HG03439 (cell line): ENCODE results near the gene MYL1.

Experiments used
- ATAC-seq: cut with Tn5 transposase; IDR thresholded peaks from one replicate; pipeline ENCODE4 v1.9.1; 2021; ENCODE audit warnings: mild to moderate bottlenecking, moderate library complexity; ENCODE audit not compliant: unreplicated experiment

MYL1 gene

GRCh38 chr2:210268281-210268680 lies 46.7 kb downstream of the MYL1 start:
- ATAC-seq, result no peak

DNA sequence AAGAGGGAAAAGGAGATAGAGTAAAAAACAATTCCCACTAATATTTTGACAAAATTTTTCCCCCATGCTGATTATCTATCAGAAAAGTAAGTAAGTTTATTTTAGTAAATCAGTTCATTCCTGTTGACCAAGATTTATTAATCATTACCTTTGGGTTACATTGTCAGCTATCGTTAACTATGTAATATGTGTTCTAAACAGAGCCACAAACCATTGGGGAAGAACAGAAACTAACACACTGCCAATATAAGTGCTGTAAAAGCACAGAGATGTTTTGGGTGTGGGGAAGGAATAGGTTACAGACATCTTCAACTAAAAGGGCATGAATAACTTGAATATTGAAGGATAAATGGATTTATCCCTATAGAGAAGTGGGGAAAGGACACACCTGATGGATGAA lies 47.3 kb downstream of the MYL1 start:
- no peak for ATAC-seq

GRCh38 chr2:210264282-210264681 lies 50.7 kb downstream of the MYL1 start:
- ATAC-seq, result no peak

- no peak for ATAC-seq
Measured at GRCh38 chr2:210263841-210264240, 51.1 kb downstream of the MYL1 start.

- ATAC-seq, result no peak
Measured at GRCh38 chr2:210262036-210262435, 52.9 kb downstream of the MYL1 start.

GRCh38 chr2:210259687-210260086 lies 55.3 kb downstream of the MYL1 start:
- ATAC-seq, result no peak

DNA sequence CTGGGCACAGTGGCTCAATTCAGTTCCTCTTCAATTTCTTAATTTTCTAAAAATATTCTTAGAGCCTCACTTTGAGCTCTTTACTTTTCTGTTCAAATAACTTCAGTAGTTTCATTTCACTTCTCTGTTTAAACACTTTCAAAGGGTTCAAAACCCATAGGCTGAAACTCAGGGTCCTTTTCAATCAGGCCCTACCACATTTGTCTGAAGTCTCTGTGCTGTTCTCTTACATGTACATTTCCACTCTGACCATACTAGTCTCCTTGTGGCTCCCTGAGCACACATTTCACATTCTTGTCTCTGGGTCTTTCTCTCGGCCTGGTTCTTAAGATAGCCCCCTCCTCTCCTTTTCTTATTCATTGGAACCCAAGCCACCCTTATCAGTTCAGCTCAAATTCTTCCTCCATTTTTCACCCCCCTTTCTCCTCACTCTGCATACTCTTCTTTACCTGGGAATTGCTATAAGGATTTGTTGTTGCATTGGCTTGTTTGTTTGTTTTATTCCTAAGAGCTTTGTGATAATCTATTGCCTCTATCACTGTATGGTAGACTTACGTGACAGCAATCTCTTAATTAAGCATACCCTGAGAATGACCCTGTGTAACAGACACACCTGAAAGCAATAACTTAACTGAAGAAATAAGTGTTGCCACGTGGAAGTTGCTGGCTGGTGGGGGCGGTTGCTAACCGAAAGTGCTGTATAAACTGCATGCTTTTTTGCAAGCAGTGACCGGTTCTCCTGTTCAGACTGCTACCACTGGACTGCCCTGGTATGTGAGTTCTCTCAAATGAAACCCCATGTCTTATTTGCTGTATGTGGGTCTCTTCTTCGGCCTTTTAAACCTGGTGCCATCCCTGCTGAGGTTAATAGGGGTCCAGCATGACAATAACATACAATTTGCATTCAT lies 62.0 kb downstream of the MYL1 start:
- ATAC-seq, result no peak

DNA sequence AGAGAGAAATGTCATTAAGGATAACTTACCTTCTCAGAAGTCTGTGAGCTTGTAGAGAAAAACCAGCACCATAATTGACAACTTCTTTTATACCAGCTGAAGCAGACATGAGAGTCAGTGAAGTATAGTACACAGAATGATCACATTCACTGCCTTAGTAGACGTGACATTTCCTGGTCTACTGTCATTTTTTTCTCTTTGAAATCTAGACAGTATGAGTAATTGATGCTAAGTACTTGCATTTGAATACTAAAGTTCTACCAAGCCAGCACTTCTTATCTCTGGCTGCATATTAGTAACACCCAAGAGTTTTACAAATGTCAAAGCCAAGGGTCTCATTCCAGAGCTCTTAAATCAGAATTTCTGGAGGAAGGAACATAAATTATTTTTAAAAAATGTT lies 64.4 kb downstream of the MYL1 start:
- ATAC-seq, result no peak
